Lower leg skin (tissue), 4 donors: Measurements from ENCODE around the gene FN3K. TPM values are rescaled to one million over a fixed set of nuclear protein-coding genes. Genes with fewer than 3 reads are reported as not detected.

Experiments
- DNase-seq, 2 donors: peaks; one replicate each; pipeline ENCODE4 v3.0.0-alpha.2; 2019; ENCODE audit warnings: low spot score in 2 of 2
- H3K4me3 ChIP-seq: fragments of 200-600 bp; sonication (generic); 2 replicates; pipeline ENCODE4 v1.5.1; 2017; ENCODE audit warnings: mild to moderate bottlenecking, low read depth; ENCODE audit not compliant: poor library complexity, severe bottlenecking
- POLR2A ChIP-seq, 2 donors: fragments of 450-650 bp; IDR thresholded peaks; one replicate each; pipeline ENCODE4 v1.6.1; 2016 to 2017; ENCODE audit warnings: antibody characterized with exemption in 2 of 2, mild to moderate bottlenecking in 1 of 2, moderate library complexity in 1 of 2
- WGBS, 2 donors: methylation state at CpG; one replicate each; pipeline ENCODE4 v1.1.5; 2018; 5-methylcytosine and 5-hydroxymethylcytosine counted together
- intact Hi-C: fragments of 100-400 bp; cut with DNase I; formaldehyde crosslinking; loops from one replicate; pipeline ENCODE4 v1.15.0; 2023; ENCODE audit warnings: low total_unique reads
- total RNA-seq, 4 donors: library from RNA; depleted of rRNA; stranded (reverse); fragments of >200 nt; gene quantifications; one replicate each; pipeline ENCODE4 v1.1.0, GENCODE V29; 2016
- TF ChIP-seq, protein P1 (sequence below), 3 donors: fragments of 450-650 bp; IDR thresholded peaks; one replicate each; pipeline ENCODE4 v1.5.1; 2016; ENCODE audit warnings: antibody characterized with exemption in 3 of 3, mild to moderate bottlenecking in 3 of 3, moderate library complexity in 2 of 3

FN3K gene
- total RNA-seq, 4 donors from 2014 or later: 1.4 to 4.8 (median 3.3) TPM

DNA sequence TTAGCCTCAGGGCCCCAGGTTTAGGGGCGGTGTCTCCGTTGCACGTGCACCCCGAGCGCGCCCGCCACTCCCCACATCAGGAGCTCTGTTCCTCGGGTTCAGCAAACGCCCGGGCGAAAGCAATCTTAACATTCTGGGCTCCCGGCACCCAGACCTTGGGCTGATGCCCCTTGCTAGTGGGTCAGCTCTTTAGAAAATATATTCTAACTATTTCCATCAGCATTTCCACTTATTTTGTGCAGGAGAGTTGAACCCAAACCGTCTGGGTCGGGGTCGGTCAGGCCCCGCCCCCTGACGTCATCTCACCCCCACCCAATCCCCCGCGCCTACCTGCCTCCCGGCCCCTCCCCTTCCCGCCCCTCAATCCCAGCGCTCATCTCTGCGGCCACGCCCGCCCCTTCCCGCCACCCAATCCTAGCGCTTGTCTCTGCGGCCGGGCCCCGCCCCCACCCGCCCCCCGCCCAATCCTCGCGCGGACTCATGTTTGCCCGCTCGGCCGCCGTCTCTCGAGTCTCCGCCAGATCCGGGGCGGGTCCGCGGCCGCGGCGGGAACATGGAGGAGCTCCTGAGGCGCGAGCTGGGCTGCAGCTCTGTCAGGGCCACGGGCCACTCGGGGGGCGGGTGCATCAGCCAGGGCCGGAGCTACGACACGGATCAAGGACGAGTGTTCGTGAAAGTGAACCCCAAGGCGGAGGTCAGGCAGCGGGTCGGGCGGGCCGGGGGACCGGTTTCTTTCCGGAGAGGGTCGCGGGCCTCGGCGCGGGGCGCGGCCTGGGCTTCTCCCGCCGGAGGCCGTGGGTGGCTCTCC is 19.0 kb upstream of the FN3K start, which contains the start of gene FN3KRP:
Gene FN3KRP (plus strand): TSS at position 504 of the 808 bp plus-strand sequence. CDS start 50 bp downstream, at position 554.
- peak; percentile 89 to 99 for DNase-seq
- TF ChIP-seq, protein P1, sequence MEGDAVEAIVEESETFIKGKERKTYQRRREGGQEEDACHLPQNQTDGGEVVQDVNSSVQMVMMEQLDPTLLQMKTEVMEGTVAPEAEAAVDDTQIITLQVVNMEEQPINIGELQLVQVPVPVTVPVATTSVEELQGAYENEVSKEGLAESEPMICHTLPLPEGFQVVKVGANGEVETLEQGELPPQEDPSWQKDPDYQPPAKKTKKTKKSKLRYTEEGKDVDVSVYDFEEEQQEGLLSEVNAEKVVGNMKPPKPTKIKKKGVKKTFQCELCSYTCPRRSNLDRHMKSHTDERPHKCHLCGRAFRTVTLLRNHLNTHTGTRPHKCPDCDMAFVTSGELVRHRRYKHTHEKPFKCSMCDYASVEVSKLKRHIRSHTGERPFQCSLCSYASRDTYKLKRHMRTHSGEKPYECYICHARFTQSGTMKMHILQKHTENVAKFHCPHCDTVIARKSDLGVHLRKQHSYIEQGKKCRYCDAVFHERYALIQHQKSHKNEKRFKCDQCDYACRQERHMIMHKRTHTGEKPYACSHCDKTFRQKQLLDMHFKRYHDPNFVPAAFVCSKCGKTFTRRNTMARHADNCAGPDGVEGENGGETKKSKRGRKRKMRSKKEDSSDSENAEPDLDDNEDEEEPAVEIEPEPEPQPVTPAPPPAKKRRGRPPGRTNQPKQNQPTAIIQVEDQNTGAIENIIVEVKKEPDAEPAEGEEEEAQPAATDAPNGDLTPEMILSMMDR (IDR thresholded peaks at IDR 0.05): no peak
- TF ChIP-seq POLR2A (IDR thresholded peaks at IDR 0.05): no peak
- peak within 1 kb of the TSS; percentile 69 for H3K4me3 ChIP-seq
- intact Hi-C loops: no loop called here
- 1% methylated on average over 24 to 44 of the region's 75 CpGs for WGBS, 2 donors

DNA sequence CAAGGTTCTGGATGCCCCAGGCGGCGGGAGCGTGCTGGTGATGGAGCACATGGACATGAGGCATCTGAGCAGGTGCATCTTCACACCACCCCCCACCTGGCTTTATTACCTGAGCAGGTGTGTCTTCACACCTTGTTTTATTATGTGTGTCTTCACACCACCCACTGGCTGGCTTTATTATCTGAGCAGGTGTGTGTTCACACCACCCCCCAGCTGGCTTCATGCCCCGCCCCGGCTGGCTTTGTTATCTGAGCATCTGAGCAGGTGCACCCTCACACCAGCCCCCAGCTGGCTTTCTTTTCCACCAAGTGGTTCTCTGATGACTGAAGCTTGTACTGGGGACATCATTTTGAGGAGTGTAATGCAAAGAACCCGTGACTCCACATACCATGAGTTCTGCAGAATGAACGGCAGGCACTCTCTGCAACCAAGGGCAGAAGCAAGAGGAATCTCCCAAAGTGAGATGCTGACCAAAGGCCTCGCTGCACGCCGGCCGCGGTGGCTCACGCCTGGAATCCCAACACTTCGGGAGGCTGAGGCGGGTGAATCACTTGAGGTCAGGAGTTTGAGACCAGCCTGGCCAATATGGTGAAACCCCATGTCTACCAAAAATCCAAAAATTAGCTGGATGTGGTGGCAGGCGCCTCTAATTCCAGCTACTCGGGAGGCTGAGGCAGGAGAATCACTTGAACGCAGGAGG is 16.3 kb upstream of the FN3K start:
- TF ChIP-seq POLR2A (IDR thresholded peaks at IDR 0.05): no peak
- TF ChIP-seq, protein P1 (IDR thresholded peaks at IDR 0.05): no peak
- H3K4me3 ChIP-seq: no peak overlapping the region
- intact Hi-C loops: no loop called here
- no peak for DNase-seq
- 95 to 97% methylated on average over 18 of the region's 18 CpGs for WGBS, 2 donors

DNA sequence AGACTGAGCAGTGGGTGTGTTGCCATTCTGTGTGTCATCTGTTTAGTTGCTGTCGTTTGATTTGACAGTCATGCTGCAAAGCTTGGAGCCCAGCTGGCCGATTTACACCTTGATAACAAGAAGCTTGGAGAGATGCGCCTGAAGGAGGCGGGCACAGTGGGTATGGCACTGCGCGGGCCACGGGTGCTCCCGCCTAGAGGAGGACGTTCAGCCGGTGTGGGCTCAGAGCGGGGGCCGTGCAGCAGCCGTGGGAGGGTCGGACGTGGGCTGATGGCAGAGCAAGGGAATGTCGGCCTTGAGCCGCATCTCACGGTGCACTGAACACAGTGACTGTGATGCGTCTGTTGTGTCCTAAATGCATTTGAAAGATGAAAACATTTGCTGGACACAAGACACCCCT is 15.2 kb upstream of the FN3K start:
- DNase-seq: no peak
- TF ChIP-seq, protein P1 (IDR thresholded peaks at IDR 0.05): no peak
- TF ChIP-seq POLR2A (IDR thresholded peaks at IDR 0.05): no peak
- 91 to 93% methylated on average over 19 of the region's 19 CpGs for WGBS, 2 donors
- no peak overlapping the region for H3K4me3 ChIP-seq
- intact Hi-C loops: no loop called here

DNA sequence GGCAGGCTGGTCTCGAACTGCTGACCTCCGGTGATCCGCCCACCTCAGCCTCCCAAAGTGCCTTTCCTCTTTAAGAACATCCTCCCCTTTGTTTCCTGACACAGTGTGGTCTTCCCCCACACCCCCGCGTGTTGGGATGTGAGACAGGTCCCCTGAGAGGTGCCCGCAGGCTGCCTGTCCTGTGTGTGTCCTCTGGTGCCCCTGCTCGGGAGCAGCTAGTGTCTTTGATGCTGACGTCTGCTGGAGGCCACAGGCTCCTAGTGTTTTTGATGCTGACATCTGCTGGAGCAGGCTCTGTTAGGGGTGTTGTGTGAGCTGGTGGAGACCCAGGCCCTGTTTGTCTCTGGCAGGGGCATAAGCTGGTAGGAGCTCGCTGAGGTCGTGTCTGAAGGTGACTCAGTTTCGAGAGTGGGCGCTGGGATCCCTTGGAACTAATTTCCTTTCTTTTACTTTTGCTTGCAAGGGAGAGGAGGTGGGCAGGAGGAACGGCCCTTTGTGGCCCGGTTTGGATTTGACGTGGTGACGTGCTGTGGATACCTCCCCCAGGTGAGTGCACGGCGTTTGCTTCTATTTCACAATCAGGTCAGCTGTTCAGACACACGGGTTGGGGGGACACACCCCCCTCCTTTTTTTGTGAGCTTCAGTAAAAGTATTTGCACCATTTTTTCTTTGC is 12.9 kb upstream of the FN3K start:
- TF ChIP-seq, protein P1 (IDR thresholded peaks at IDR 0.05): no peak
- no peak for TF ChIP-seq POLR2A (IDR thresholded peaks at IDR 0.05)
- 84 to 86% methylated on average over 19 of the region's 19 CpGs for WGBS, 2 donors
- no peak for DNase-seq
- intact Hi-C loops: no loop called here
- H3K4me3 ChIP-seq: no peak overlapping the region

DNA sequence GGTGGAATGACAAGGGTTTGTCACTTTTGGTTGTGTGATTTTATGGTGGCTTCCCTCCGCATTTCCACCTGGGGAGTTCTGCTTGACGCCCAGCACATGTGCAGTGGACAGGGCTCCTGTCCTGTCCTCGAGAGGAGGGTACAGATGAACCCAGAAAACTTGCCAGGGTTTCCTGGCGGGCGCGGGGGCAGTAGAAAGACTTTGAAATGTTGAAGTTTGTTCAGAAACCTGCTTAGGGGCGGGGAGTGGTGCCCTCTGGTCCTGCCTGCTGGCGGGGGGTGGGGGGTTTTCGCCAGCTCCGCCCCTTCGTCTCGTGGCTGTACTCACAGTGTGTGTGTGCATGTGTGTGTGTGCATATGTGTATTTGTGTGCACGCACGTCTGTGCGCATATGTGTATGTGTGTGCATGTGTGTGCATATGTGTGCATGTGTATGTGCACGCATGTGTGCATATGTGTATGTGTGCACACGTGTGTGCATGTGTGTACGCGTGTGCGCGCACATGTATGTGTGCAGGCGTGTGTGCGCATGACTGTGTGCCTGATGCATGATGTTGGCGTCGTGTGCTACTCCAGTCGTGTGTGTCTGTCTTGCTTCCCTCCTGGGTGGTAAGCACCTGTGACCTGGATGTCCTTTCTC is 12.1 kb upstream of the FN3K start:
- no peak for TF ChIP-seq POLR2A (IDR thresholded peaks at IDR 0.05)
- TF ChIP-seq, protein P1 (IDR thresholded peaks at IDR 0.05): no peak
- H3K4me3 ChIP-seq: no peak overlapping the region
- WGBS, 2 donors: 89 to 91% methylated on average over 26 of the region's 26 CpGs
- no peak for DNase-seq
- intact Hi-C loops: no loop called here
